Measurements from ENCODE around the gene SEPTIN2.
A peak's percentile ranks its signal among the peaks of the same experiment; 100 is the strongest.
"Not testable (repeated sequence)": the region's sequence is repeated elsewhere in the genome, so short reads cannot be mapped to it uniquely, and the experiment has no call there.

Gene SEPTIN2

DNA sequence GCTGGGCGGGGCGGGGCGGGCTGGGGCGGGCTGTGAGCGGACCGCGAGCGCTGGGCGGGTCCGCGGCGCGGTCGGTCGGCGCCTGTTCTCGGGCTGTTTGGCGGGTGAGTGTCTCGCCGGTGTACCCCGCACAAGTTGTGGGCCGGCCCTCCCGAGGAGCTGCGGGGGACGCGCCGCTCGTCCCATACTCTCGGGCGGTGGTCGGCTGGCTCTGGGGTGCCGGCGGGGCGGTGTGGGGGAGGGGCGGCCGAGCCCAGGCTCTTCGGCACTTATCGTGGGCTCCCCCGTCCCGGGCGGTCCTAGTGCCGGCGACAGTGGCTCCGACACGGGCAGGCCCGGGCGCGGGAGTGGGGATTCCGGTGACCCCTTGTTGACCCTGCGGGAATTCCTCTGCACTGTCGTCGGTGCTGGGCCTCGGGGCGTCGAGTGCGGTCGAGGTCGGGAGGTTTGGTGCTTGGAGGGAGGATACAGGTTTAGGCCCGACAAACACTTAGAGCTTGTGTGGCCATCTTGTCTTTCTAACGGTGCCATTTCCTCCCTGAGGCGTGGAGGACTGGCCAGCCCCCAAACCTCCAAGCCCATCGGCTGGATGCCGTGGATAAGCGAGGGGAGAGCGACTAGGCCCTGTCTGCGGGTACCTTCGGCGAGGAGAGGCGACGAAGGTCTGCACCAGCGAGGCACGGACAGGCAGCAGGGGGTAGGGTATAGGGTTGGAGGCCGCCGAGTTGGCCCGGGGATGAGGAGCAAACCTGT is at the start of gene SEPTIN2:
Gene SEPTIN2 (plus strand): TSS at position 47 of the 753 bp plus-strand sequence. CDS start 8,308 bp downstream, outside the sequence.
- DNase-seq (ENCODE audit: low spot score), result no peak

GRCh38 chr2:241267249-241268067 is 48.3 kb upstream of the SEPTIN2 start:
- DNase-seq (ENCODE audit: low spot score), result no peak

GRCh38 chr2:241268306-241268705 is 47.4 kb upstream of the SEPTIN2 start:
- DNase-seq (ENCODE audit: low spot score), result no peak

- no peak for DNase-seq (ENCODE audit: low spot score)
Observed at GRCh38 chr2:241268716-241269445, 46.8 kb upstream of the SEPTIN2 start.

- DNase-seq (ENCODE audit: low spot score), result no peak
Observed at GRCh38 chr2:241269707-241270520, 45.8 kb upstream of the SEPTIN2 start.

DNA sequence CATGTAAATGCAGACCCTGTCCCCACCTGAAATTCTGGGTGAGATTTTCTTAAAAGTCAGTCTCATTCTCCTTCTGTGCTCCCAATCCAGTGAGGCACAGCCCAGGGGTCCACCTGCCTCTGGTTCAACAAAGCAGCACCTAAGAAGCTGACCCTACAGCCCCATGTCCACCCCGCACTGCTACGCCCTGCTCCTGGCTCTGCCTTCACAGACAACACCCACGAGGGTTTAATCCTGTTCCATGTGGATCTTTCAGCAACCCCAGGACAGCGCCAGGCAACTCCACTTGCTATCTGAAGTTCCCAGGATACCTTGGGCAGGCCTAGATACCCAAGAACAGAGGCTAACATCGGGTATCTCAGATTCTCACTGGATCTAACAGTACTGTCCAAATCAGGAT is 45.2 kb upstream of the SEPTIN2 start:
- no peak for DNase-seq (ENCODE audit: low spot score)

DNA sequence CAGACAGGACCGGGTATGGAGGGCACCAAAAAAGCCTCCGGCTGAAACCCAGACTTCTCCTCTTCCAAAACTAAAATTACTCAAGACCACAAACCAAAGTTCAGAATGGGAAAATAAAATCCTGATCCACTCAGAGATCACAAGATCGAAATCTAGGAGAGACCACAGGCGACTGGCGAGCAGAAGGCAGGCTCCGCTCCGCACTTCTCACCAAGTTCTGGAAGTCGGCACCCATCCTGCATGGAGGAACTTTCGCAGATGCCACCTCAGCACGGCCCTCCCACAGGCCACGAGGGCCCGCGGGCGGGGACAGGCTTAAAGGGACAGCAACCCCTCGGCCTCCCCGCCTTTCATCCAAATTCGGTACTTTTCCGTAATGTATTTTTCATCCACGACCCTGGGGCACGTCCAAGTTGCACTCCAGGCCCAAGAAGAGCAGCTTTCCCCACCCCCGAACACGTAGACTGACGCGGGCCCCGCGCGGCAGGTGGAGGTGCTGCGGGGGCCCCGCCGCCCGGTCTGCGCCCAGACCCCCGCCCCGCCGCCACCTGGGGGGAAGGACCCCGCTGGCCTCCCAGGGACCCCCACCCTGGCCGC is 43.9 kb upstream of the SEPTIN2 start:
- peak; percentile 46 for DNase-seq (ENCODE audit: low spot score)

DNA sequence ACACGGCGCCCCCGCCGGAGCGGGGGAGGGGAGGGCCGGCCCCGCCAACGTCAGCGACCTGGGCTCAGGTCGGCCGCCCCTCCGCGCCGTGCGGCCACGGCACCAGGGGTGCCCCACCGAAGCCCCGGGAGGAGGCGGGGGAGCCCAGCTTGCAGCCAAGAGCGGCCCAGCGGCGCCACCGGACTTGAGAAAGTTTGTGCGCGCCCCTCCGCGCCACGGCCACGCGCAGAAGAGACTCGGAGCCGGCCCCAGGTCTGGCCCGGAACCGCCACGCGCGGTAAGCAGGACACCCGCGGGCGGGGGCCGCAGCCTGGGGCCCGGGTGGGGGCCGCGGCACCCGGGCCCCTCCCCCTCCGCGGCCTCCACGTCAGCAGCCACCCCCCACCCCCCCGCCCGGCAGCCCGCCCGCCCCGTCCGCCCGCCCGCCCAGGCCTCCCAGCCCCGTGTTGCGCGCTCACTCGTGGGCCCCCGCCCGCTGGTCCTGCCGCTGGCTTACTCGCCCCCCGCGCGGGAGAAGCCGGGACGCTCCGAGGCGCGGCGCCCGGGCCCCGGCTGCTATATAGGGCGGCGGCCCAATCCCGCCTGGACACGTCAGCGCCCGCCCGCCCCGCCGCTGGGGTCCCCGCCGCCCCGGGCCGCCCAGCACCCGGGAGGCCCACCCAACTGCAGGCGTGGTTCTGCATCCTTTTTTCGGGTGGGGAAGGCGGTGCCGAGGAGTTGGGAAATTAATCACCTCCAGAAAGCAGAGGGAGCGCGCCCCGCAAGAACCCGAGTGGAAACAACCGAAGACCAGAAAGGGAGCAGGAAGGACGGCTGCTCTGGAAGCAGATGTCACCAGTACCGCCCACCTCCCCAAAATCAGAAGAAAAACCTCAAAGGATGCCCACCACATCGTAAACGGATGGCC is 43.2 kb upstream of the SEPTIN2 start:
- DNase-seq (ENCODE audit: low spot score), result peak; percentile 47

- DNase-seq (ENCODE audit: low spot score), result no peak
Observed at GRCh38 chr2:241273210-241274020, 42.3 kb upstream of the SEPTIN2 start.

GRCh38 chr2:241274127-241274526 is 41.6 kb upstream of the SEPTIN2 start:
- no peak for DNase-seq (ENCODE audit: low spot score)

GRCh38 chr2:241275504-241275903 is 40.2 kb upstream of the SEPTIN2 start:
- no peak for DNase-seq (ENCODE audit: low spot score)

GRCh38 chr2:241275910-241276309 is 39.8 kb upstream of the SEPTIN2 start:
- DNase-seq (ENCODE audit: low spot score), result no peak

- DNase-seq (ENCODE audit: low spot score), result not testable (repeated sequence)
Observed at GRCh38 chr2:241278306-241278705, 37.4 kb upstream of the SEPTIN2 start.

DNA sequence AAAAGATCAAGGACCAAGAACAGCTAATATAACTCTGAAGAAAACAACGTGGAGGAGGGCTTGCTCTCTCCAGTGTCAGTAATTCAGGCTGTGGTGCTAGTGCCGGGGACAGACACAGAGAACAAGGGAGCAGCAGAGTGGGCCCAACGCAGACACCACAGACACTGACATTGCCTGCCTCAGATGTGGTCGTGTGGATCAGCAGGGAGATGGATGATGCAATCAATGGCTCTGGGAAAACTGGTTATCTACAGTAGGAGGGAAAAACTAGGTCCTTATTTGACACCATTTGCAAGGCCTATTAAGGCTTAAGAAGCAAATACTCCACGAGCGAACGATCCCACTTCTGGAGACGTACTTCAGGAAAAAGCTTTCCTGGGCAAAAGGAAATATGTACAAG is 36.3 kb upstream of the SEPTIN2 start:
- DNase-seq (ENCODE audit: low spot score), result no peak

DNA sequence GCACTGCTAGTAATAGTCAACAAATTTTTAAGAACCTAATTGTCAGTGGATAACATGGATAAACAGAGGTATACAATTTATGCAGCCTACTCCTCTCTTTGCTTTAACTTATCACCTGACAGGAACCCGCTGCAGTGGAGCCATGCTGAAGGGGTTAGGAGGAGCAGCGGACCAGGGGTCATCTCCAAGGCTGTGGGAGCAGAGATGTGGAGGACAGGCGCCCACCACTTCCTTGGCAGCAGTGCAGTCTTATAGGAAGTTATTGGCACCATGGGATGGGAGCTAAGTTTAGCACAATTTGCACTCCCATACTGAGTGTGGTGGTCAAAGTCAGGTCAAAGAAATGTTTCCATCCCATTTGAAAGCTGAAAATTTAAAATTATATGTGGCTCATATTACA is 35.9 kb upstream of the SEPTIN2 start:
- no peak for DNase-seq (ENCODE audit: low spot score)

DNA sequence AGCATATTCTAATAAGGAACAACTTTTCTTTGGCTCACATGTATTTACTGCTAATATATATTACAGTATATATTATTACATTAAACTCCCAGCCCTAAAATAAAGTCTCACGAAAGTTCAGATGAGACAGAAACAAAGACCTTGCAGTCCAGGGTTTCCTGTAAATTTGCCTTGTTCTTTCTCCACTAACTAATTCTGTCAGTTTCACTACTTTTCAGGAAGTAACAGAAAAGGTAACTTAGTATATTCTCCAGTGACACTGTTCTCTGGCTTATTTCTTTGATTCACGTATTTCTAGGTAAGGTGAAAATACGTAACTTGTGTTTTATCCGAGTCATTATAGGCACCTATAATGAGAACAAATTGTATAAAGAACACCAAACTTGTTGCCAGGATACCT is 35.4 kb upstream of the SEPTIN2 start:
- DNase-seq (ENCODE audit: low spot score), result no peak

- no peak for DNase-seq (ENCODE audit: low spot score)
Observed at GRCh38 chr2:241282555-241282954, 33.2 kb upstream of the SEPTIN2 start.

DNA sequence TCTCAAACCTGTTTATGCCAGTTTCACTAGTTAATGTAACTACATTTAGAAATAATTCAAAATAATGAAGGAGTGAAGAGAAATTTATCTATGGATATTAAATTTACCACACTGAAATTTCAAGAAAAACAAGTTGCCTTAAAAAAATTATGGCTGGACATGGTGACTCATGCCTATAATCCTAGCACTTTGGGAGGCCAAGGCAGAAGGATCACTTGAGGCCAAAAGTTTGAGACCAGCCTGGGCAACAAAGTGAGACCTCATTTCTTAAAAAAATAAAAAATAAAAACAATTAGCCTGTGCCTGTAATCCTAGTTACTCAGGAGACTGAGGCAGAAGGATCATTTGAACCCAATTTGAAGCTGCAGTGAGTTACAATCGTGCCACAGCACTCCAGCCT is 30.1 kb upstream of the SEPTIN2 start:
- DNase-seq (ENCODE audit: low spot score), result no peak

DNA sequence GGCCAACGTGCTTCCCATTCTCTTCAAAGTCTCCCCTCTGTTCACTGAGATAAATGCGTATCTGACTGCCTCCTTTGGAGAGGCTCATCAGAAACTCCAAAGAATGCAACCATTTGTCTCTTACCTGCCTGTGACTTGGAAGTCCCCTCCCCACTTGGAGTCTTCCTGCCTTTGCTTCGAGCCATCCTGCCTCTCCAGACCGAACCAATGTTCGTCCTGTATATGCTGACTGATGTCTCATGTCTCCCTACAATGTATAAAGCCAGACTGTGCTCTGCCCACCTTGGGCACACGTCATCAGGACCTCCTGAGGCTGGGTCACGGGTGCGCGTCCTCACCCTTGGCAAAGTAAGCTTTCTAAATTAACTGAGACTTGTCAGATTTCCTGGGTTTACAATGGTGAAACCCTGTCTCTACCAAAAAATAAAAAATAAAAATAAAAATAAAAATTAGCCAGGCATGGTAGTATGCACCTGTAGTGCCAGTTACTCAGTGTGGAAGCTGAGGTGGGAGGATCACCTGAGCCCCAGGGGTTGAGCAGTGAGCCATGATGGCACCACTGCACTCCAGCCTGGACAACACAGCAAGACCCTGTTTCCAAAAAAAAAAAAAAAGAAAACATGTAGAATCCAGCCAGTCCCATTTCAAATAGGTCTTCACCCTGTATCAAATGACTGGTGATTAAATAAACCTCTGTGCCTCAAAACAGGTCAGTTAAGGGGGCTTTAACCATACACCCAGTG is 29.2 kb upstream of the SEPTIN2 start:
- DNase-seq (ENCODE audit: low spot score), result no peak
